Measurements from ENCODE around the gene ATF2.
"Not testable (repeated sequence)": the region's sequence is repeated elsewhere in the genome, so short reads cannot be mapped to it uniquely, and the experiment has no call there.

ATF2 gene

GRCh38 chr2:175107146-175107545, 60.9 kb downstream of the ATF2 start:
- H3K9me3 ChIP-seq (ENCODE audit: severe bottlenecking), result no peaks in the 10 kb centered on the region
- H3K27me3 ChIP-seq (ENCODE audit: insufficient read depth, poor library complexity, severe bottlenecking), result no peaks in the 10 kb centered on the region
- DNase-seq (ENCODE audit: low spot score), result no peak
- H3K27ac ChIP-seq (ENCODE audit: poor library complexity, severe bottlenecking), result no peak overlapping the region
- H3K4me3 ChIP-seq (ENCODE audit: severe bottlenecking), result no peak overlapping the region
- no peak for ATAC-seq (ENCODE audit: low read depth)
- H3K36me3 ChIP-seq (ENCODE audit: low read depth), result peaks cover 66% of the 10 kb centered on the region
- H3K4me1 ChIP-seq (ENCODE audit: insufficient read depth, poor library complexity, severe bottlenecking), result no peaks in the 10 kb centered on the region
- TF ChIP-seq CTCF (IDR thresholded peaks at IDR 0.05; ENCODE audit: poor library complexity, severe bottlenecking), result no peak

- no peak for TF ChIP-seq CTCF (IDR thresholded peaks at IDR 0.05; ENCODE audit: poor library complexity, severe bottlenecking)
- Histone ChIP-seq H3K9me3 (ENCODE audit: severe bottlenecking) (no peaks in the 10 kb centered on the region), H3K4me3 (ENCODE audit: severe bottlenecking) (no peak overlapping the region), H3K4me1 (ENCODE audit: insufficient read depth, poor library complexity, severe bottlenecking) (no peaks in the 10 kb centered on the region), H3K27me3 (ENCODE audit: insufficient read depth, poor library complexity, severe bottlenecking) (no peaks in the 10 kb centered on the region), H3K27ac (ENCODE audit: poor library complexity, severe bottlenecking) (no peak overlapping the region), H3K36me3 (ENCODE audit: low read depth) (peaks cover 67% of the 10 kb centered on the region)
- ATAC-seq (ENCODE audit: low read depth) (no peak), DNase-seq (ENCODE audit: low spot score) (no peak)
Observed at GRCh38 chr2:175103191-175103590, 64.8 kb downstream of the ATF2 start.

GRCh38 chr2:175101514-175101913, 66.5 kb downstream of the ATF2 start:
- H3K4me1 ChIP-seq (ENCODE audit: insufficient read depth, poor library complexity, severe bottlenecking), result no peaks in the 10 kb centered on the region
- no peak for TF ChIP-seq CTCF (IDR thresholded peaks at IDR 0.05; ENCODE audit: poor library complexity, severe bottlenecking)
- no peaks in the 10 kb centered on the region for H3K27me3 ChIP-seq (ENCODE audit: insufficient read depth, poor library complexity, severe bottlenecking)
- DNase-seq (ENCODE audit: low spot score) (no peak), ATAC-seq (ENCODE audit: low read depth) (no peak)
- H3K36me3 ChIP-seq (ENCODE audit: low read depth), result peaks cover 82% of the 10 kb centered on the region
- H3K9me3 ChIP-seq (ENCODE audit: severe bottlenecking), result no peaks in the 10 kb centered on the region
- H3K27ac ChIP-seq (ENCODE audit: poor library complexity, severe bottlenecking), result no peak overlapping the region
- H3K4me3 ChIP-seq (ENCODE audit: severe bottlenecking), result no peak overlapping the region

- no peaks in the 10 kb centered on the region for H3K27me3 ChIP-seq (ENCODE audit: insufficient read depth, poor library complexity, severe bottlenecking)
- no peak for DNase-seq (ENCODE audit: low spot score)
- no peak for ATAC-seq (ENCODE audit: low read depth)
- no peaks in the 10 kb centered on the region for H3K9me3 ChIP-seq (ENCODE audit: severe bottlenecking)
- no peak overlapping the region for H3K27ac ChIP-seq (ENCODE audit: poor library complexity, severe bottlenecking)
- H3K36me3 ChIP-seq (ENCODE audit: low read depth), result peaks cover 86% of the 10 kb centered on the region
- H3K4me3 ChIP-seq (ENCODE audit: severe bottlenecking), result no peak overlapping the region
- TF ChIP-seq CTCF (IDR thresholded peaks at IDR 0.05; ENCODE audit: poor library complexity, severe bottlenecking), result no peak
- no peaks in the 10 kb centered on the region for H3K4me1 ChIP-seq (ENCODE audit: insufficient read depth, poor library complexity, severe bottlenecking)
Observed at GRCh38 chr2:175097297-175097696, 70.7 kb downstream of the ATF2 start.

- H3K36me3 ChIP-seq (ENCODE audit: low read depth), result peaks cover 61% of the 10 kb centered on the region
- not testable (repeated sequence) for H3K27me3 ChIP-seq (ENCODE audit: insufficient read depth, poor library complexity, severe bottlenecking); DNase-seq (ENCODE audit: low spot score); ATAC-seq (ENCODE audit: low read depth); H3K27ac ChIP-seq (ENCODE audit: poor library complexity, severe bottlenecking); H3K4me1 ChIP-seq (ENCODE audit: insufficient read depth, poor library complexity, severe bottlenecking); H3K9me3 ChIP-seq (ENCODE audit: severe bottlenecking); H3K4me3 ChIP-seq (ENCODE audit: severe bottlenecking)
Observed at GRCh38 chr2:175084117-175084516, 83.9 kb downstream of the ATF2 start.

Data from RWPE2 (cell line).